DND-41 (cell line): ENCODE measurements around the gene DUT.

Experiments used
- EZH2 ChIP-seq: IDR thresholded peaks from 3 replicates; pipeline ENCODE4 v1.6.1; 2012; ENCODE audit warnings: borderline replicate concordance, low read depth, mild to moderate bottlenecking, moderate library complexity, low read length, inconsistent platforms; ENCODE audit not compliant: severe bottlenecking
- TF ChIP-seq, protein P1 (sequence below): IDR thresholded peaks from 2 replicates; pipeline ENCODE4 v1.5.1; 2012; ENCODE audit warnings: borderline replicate concordance, low read length, moderate library complexity, mild to moderate bottlenecking; ENCODE audit not compliant: poor library complexity, severe bottlenecking; ENCODE audit errors: extremely low read depth

DNA sequence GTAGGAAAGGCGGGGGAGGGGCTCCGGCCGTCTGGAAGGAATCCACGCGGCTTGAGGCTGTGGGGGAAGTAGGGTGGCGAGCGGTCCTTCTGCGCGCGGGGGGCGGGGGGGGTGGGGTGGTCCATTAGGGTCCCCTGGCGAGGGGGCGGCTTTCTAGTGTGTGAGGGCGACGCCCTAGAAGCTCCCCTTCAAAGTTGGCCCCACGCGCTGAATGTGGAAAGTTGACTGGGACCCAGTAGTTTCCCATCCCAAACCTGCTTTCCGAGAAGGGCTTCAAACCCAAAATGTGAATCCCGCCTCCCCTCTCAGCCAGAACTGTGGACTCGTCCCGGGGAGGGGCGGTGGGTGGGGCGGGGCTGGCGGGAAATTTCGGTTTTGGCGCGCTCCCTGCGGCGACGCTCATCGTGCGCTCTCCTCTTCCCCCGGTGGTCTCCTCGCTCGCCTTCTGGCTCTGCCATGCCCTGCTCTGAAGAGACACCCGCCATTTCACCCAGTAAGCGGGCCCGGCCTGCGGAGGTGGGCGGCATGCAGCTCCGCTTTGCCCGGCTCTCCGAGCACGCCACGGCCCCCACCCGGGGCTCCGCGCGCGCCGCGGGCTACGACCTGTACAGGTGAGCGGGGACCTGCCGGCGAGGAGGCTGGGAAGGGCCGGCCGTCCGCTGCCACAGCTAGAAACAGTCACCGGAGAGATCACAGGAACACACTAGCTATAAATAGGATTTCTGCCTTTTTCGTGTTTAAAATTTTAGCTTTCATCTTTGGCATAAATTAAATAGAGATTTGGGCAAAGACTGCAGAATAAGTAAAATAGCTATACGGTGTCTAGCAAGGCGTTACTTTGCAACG, 790 bp downstream of the DUT start:
- no peak for TF ChIP-seq EZH2
- TF ChIP-seq, protein P1, sequence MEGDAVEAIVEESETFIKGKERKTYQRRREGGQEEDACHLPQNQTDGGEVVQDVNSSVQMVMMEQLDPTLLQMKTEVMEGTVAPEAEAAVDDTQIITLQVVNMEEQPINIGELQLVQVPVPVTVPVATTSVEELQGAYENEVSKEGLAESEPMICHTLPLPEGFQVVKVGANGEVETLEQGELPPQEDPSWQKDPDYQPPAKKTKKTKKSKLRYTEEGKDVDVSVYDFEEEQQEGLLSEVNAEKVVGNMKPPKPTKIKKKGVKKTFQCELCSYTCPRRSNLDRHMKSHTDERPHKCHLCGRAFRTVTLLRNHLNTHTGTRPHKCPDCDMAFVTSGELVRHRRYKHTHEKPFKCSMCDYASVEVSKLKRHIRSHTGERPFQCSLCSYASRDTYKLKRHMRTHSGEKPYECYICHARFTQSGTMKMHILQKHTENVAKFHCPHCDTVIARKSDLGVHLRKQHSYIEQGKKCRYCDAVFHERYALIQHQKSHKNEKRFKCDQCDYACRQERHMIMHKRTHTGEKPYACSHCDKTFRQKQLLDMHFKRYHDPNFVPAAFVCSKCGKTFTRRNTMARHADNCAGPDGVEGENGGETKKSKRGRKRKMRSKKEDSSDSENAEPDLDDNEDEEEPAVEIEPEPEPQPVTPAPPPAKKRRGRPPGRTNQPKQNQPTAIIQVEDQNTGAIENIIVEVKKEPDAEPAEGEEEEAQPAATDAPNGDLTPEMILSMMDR: no peak
